Measurements from ENCODE around the gene DERA.

The DERA gene

GRCh38 chr12:16063726-16064125 is 152.6 kb downstream of the DERA start:
- no peak for DNase-seq (ENCODE audit: low read depth)
- TF ChIP-seq CTCF (IDR thresholded peaks at IDR 0.05; ENCODE audit: insufficient read depth, low read depth, low read length, missing control alignments): no peak
- H3K4me3 ChIP-seq (ENCODE audit: low read depth, low read length): no peak overlapping the region

GRCh38 chr12:16070113-16070512 is 159.0 kb downstream of the DERA start:
- TF ChIP-seq CTCF (IDR thresholded peaks at IDR 0.05; ENCODE audit: insufficient read depth, low read depth, low read length, missing control alignments): no peak
- no peak for DNase-seq (ENCODE audit: low read depth)
- no peak overlapping the region for H3K4me3 ChIP-seq (ENCODE audit: low read depth, low read length)

GRCh38 chr12:16072678-16073077 is 161.5 kb downstream of the DERA start:
- no peak for TF ChIP-seq CTCF (IDR thresholded peaks at IDR 0.05; ENCODE audit: insufficient read depth, low read depth, low read length, missing control alignments)
- DNase-seq (ENCODE audit: low read depth): no peak
- H3K4me3 ChIP-seq (ENCODE audit: low read depth, low read length): no peak overlapping the region

- no peak for TF ChIP-seq CTCF (IDR thresholded peaks at IDR 0.05; ENCODE audit: insufficient read depth, low read depth, low read length, missing control alignments)
- no peak for DNase-seq (ENCODE audit: low read depth)
- H3K4me3 ChIP-seq (ENCODE audit: low read depth, low read length): no peak overlapping the region
Observed at GRCh38 chr12:16074894-16075293, 163.8 kb downstream of the DERA start.

GRCh38 chr12:16075887-16076286 is 164.8 kb downstream of the DERA start:
- TF ChIP-seq CTCF (IDR thresholded peaks at IDR 0.05; ENCODE audit: insufficient read depth, low read depth, low read length, missing control alignments): no peak
- no peak for DNase-seq (ENCODE audit: low read depth)
- H3K4me3 ChIP-seq (ENCODE audit: low read depth, low read length): no peak overlapping the region

- DNase-seq (ENCODE audit: low read depth): peak; percentile 35
- H3K4me3 ChIP-seq (ENCODE audit: low read depth, low read length): no peak overlapping the region
- TF ChIP-seq CTCF (IDR thresholded peaks at IDR 0.05; ENCODE audit: insufficient read depth, low read depth, low read length, missing control alignments): peak; percentile 42
Observed at GRCh38 chr12:16076557-16076956, 165.4 kb downstream of the DERA start.

- TF ChIP-seq CTCF (IDR thresholded peaks at IDR 0.05; ENCODE audit: insufficient read depth, low read depth, low read length, missing control alignments): no peak
- H3K4me3 ChIP-seq (ENCODE audit: low read depth, low read length): no peak overlapping the region
- DNase-seq (ENCODE audit: low read depth): no peak
Observed at GRCh38 chr12:16076970-16077522, 165.9 kb downstream of the DERA start.

All from GM12865 (cell line).